PC-9 (cell line): ENCODE results near the gene RHOJ. TPM values are rescaled to one million over a fixed set of nuclear protein-coding genes. Genes with fewer than 3 reads are reported as not detected.

Experiments used
- BruUV-seq: library from RNA; stranded (reverse); fragments of 400-500 nt; replicated peaks from 2 replicates; lab custom pipeline; 2021; lab: Mats Ljungman, UMichigan
- CTCF ChIA-PET: fragments of 300-600 bp; sonication (Branson Sonifier 250); formaldehyde crosslinking; loops from one replicate; lab custom pipeline; 2022; ENCODE audit warnings: antibody characterized with exemption; lab: Charles Lee
- POLR2A ChIA-PET: fragments of 300-600 bp; sonication (Branson Sonifier 250); formaldehyde crosslinking; loops from one replicate; lab custom pipeline; 2022; ENCODE audit warnings: antibody characterized with exemption; ENCODE audit not compliant: unreplicated experiment; lab: Charles Lee
- DNase-seq, 2 experiments: peaks; one replicate each; pipeline versions ENCODE4 v3.0.0 to v3.0.0-alpha.2; 2015 to 2022; ENCODE audit warnings: mixed read lengths in 1 of 2
- H2AFZ ChIP-seq: fragments of 200-600 bp; sonication (generic); 2 replicates; pipeline ENCODE4 v1.8.1; 2017; ENCODE audit warnings: antibody characterized with exemption
- H3F3A ChIP-seq: fragments of 200-600 bp; sonication (generic); 2 replicates; pipeline ENCODE4 v1.8.1; 2017; ENCODE audit warnings: antibody characterized with exemption, mild to moderate bottlenecking, low read depth; ENCODE audit not compliant: insufficient read depth
- H3K27ac ChIP-seq: fragments of 200-600 bp; sonication (generic); 2 replicates; pipeline ENCODE4 v1.6.1; 2016; ENCODE audit warnings: mixed run types
- H3K27me3 ChIP-seq: fragments of 200-600 bp; sonication (generic); 2 replicates; pipeline ENCODE4 v1.6.1; 2016; ENCODE audit warnings: low read depth, mixed run types; ENCODE audit not compliant: insufficient read depth
- H3K36me3 ChIP-seq: fragments of 200-600 bp; sonication (generic); 2 replicates; pipeline ENCODE4 v1.6.1; 2016; ENCODE audit warnings: low read depth, mixed run types
- H3K4me1 ChIP-seq: fragments of 200-600 bp; sonication (generic); replicated peaks from 2 replicates; pipeline ENCODE4 v1.6.1; 2016; ENCODE audit warnings: mixed run types; ENCODE audit not compliant: insufficient read depth
- H3K4me2 ChIP-seq: fragments of 200-600 bp; sonication (generic); 2 replicates; pipeline ENCODE4 v1.6.1; 2017; ENCODE audit warnings: mixed run types
- H3K4me3 ChIP-seq: fragments of 200-600 bp; sonication (generic); 2 replicates; pipeline ENCODE4 v1.6.1; 2016; ENCODE audit warnings: mixed run types
- H3K79me2 ChIP-seq: fragments of 200-600 bp; sonication (generic); 2 replicates; pipeline ENCODE4 v1.6.1; 2017; ENCODE audit warnings: low read depth, mixed run types
- H3K9me2 ChIP-seq: fragments of 200-600 bp; sonication (generic); 2 replicates; pipeline ENCODE4 v1.8.1; 2017; ENCODE audit warnings: mild to moderate bottlenecking; ENCODE audit not compliant: insufficient read depth
- H3K9me3 ChIP-seq: fragments of 200-600 bp; sonication (generic); 2 replicates; pipeline ENCODE4 v1.8.1; 2016; ENCODE audit warnings: low read depth; ENCODE audit not compliant: insufficient read depth
- H4K20me1 ChIP-seq: fragments of 200-600 bp; sonication (generic); 2 replicates; pipeline ENCODE4 v1.8.1; 2017; ENCODE audit not compliant: insufficient read depth
- CTCF ChIP-seq: fragments of 200-600 bp; sonication (generic); conservative IDR thresholded peaks from 2 replicates; pipeline ENCODE4 v1.6.1; 2017; ENCODE audit warnings: mixed run types, antibody characterized with exemption, mild to moderate bottlenecking, moderate library complexity
- EZH2 ChIP-seq: fragments of 200-600 bp; sonication (generic); IDR thresholded peaks from 2 replicates; pipeline ENCODE4 v1.8.0; 2017; ENCODE audit warnings: antibody characterized with exemption, low read depth
- intact Hi-C: fragments of 100-400 bp; cut with micrococcal nuclease; formaldehyde crosslinking; loops from one replicate; pipeline ENCODE4 v1.10.0; 2022; ENCODE audit not compliant: unreplicated experiment
- total RNA-seq: library from RNA; stranded (reverse); gene quantifications from 2 replicates; pipeline ENCODE4 v1.2.3, GENCODE V29; 2021

Gene RHOJ
- total RNA-seq, 1 experiment from 2014 or later = not detected

GRCh38 chr14:63212776-63213500 is 8.7 kb downstream of the RHOJ start:
- CTCF ChIA-PET = no interaction called here
- H3K79me2 ChIP-seq = no peaks in the 10 kb centered on the region

GRCh38 chr14:63214417-63215196 is 10.4 kb downstream of the RHOJ start:
- POLR2A ChIA-PET = no interaction called here
- no TSS peak for BruUV-seq

More at GRCh38 chr14:63212776-63213500, 8.7 kb downstream of the RHOJ start:
- Histone ChIP-seq H3F3A (no peaks in the 10 kb centered on the region), H3K9me3 (no peaks in the 10 kb centered on the region), H3K9me2 (no peaks in the 10 kb centered on the region), H3K27ac (no peak overlapping the region), H3K4me3 (no peak overlapping the region), H3K36me3 (no peaks in the 10 kb centered on the region), H2AFZ (no peak overlapping the region), H3K4me1 (no peaks in the 10 kb centered on the region), H3K27me3 (no peaks in the 10 kb centered on the region; the same call in 1 of the 2 replicates), H4K20me1 (no peaks in the 10 kb centered on the region), H3K4me2 (no peak overlapping the region)
- TF ChIP-seq CTCF (no peak), EZH2 (no peak)
- no peak for DNase-seq
- intact Hi-C loops = no loop called here
- no TSS peak for BruUV-seq
- POLR2A ChIA-PET = no interaction called here

More at GRCh38 chr14:63214417-63215196, 10.4 kb downstream of the RHOJ start:
- Histone ChIP-seq H3K9me2 (no peaks in the 10 kb centered on the region), H3K36me3 (no peaks in the 10 kb centered on the region), H3K4me1 (no peaks in the 10 kb centered on the region), H3K27me3 (no peaks in the 10 kb centered on the region; the same call in 1 of the 2 replicates), H3K4me3 (no peak overlapping the region), H3F3A (no peaks in the 10 kb centered on the region), H2AFZ (no peak overlapping the region), H3K4me2 (no peak overlapping the region), H3K79me2 (no peaks in the 10 kb centered on the region), H4K20me1 (no peaks in the 10 kb centered on the region), H3K27ac (no peak overlapping the region), H3K9me3 (no peaks in the 10 kb centered on the region)
- CTCF ChIA-PET = no interaction called here
- intact Hi-C loops = no loop called here
- TF ChIP-seq CTCF (no peak), EZH2 (no peak)
- DNase-seq = no peak
